Esophagus muscularis mucosa (tissue), 4 donors: ENCODE data around the gene CSRNP3. TPM values are rescaled to one million over a fixed set of nuclear protein-coding genes. Genes with fewer than 3 reads are reported as not detected.

Source experiments
- DNase-seq: peaks from one replicate; pipeline ENCODE4 v3.0.0-alpha.2; 2017; ENCODE audit errors: extremely low spot score
- H3K27ac ChIP-seq, 4 donors: fragments of 200-600 bp; sonication (generic); replicated peaks in 1 of 4; 1 replicate in 3 of 4; 2 replicates in 1 of 4; pipeline ENCODE4 v1.5.1; 2016 to 2019; ENCODE audit warnings: mild to moderate bottlenecking in 1 of 4
- H3K27me3 ChIP-seq, 4 donors: fragments of 200-600 bp; sonication (generic); one replicate each; pipeline versions ENCODE4 v1.5.1 to v1.6.0; 2016 to 2019
- H3K36me3 ChIP-seq, 4 donors: fragments of 200-600 bp; sonication (generic); one replicate each; pipeline ENCODE4 v1.5.1; 2016 to 2019
- H3K4me1 ChIP-seq, 4 donors: fragments of 200-600 bp; sonication (generic); one replicate each; pipeline ENCODE4 v1.5.1; 2016 to 2019
- H3K4me3 ChIP-seq, 4 donors: fragments of 200-600 bp; sonication (generic); 1 replicate in 2 of 4; 2 replicates in 2 of 4; pipeline ENCODE4 v1.5.1; 2016 to 2019; ENCODE audit warnings: mild to moderate bottlenecking in 4 of 4, moderate library complexity in 1 of 4
- H3K9me3 ChIP-seq, 4 donors: fragments of 200-600 bp; sonication (generic); 1 replicate in 3 of 4; 2 replicates in 1 of 4; pipeline ENCODE4 v1.5.1; 2016 to 2019
- EP300 ChIP-seq: sonication (generic); formaldehyde crosslinking; IDR thresholded peaks from one replicate; pipeline ENCODE4 v1.6.1; 2017; ENCODE audit warnings: antibody characterized with exemption
- POLR2A ChIP-seq: fragments of 450-650 bp; IDR thresholded peaks from one replicate; pipeline ENCODE4 v1.6.1; 2017; ENCODE audit warnings: antibody characterized with exemption, moderate library complexity, mild to moderate bottlenecking, low read depth
- POLR2AphosphoS5 ChIP-seq, 2 donors: sonication (generic); formaldehyde crosslinking; IDR thresholded peaks; one replicate each; pipeline ENCODE4 v1.6.1; 2017; ENCODE audit warnings: antibody characterized with exemption in 2 of 2
- WGBS: methylation state at CpG from one replicate; pipeline ENCODE4 v1.1.5; 2018; 5-methylcytosine and 5-hydroxymethylcytosine counted together
- intact Hi-C: fragments of 100-400 bp; cut with DNase I; formaldehyde crosslinking; loops from one replicate; pipeline ENCODE4 v1.15.1; 2023
- total RNA-seq, 4 donors: library from RNA; depleted of rRNA; stranded (reverse); fragments of >200 nt; gene quantifications; one replicate each; pipeline versions ENCODE4 v1.1.0 to v1.2.1, GENCODE V29; 2016
- TF ChIP-seq, protein P1 (sequence below), 3 experiments: fragments of 200-600 bp in 2 of 3; fragments of 450-650 bp in 1 of 3; sonication (generic) in 2 of 3; IDR thresholded peaks; one replicate each; pipeline ENCODE4 v1.5.1; 2017 to 2019; ENCODE audit warnings: antibody characterized with exemption in 3 of 3, mild to moderate bottlenecking in 2 of 3, moderate library complexity in 1 of 3

CSRNP3 gene
- total RNA-seq, 4 donors from 2014 or later: 1.8 to 4.4 (median 2.4) TPM

DNA sequence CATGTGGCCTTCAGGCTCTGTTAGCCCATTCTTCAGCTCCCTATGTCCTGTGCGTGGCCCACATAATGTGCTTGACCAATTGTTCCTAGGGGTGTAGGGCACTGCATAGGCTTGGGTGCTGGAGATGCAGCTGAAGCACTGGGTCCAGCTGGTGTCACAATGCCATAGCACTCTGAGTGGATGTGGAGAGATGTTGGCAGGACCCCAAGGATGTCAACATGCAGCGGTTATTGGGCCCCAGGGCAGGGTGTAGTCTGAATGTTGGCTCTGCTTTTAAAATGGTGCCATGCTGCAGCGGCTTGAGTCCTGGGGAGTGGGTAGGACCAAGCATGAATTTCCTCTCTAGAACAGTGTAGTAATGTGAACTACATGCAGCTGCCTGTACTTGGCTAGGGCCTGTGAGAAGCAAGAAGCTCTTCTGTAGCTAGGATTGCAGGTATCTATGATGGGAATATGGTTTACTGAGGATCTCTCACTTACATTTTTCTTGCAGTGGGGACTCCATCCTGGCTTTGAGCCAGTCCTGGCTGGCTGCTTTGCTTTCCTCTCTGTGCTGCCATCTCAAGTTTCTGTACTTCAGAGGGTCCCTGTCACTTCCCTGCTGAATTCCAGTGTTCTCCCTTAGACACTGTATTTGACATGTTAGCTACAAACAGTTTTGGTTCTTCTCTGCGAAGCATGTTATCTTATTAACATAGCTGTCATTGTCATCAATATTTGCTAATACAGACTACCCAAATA, 148.4 kb downstream of the CSRNP3 start:
- Histone ChIP-seq H3K4me1 (no peaks in the 10 kb centered on the region), H3K9me3 (no peaks in the 10 kb centered on the region), H3K27me3 (no peaks in the 10 kb centered on the region), H3K36me3 (no peaks in the 10 kb centered on the region), H3K4me3 (no peak overlapping the region), H3K27ac (no peak overlapping the region)
- WGBS: 100% methylated on average over 4 of the region's 4 CpGs
- DNase-seq: no peak
- no peak for TF ChIP-seq EP300
- TF ChIP-seq POLR2A: no peak
- no peak for TF ChIP-seq POLR2AphosphoS5 (IDR thresholded peaks at IDR 0.05)
- TF ChIP-seq, protein P1, sequence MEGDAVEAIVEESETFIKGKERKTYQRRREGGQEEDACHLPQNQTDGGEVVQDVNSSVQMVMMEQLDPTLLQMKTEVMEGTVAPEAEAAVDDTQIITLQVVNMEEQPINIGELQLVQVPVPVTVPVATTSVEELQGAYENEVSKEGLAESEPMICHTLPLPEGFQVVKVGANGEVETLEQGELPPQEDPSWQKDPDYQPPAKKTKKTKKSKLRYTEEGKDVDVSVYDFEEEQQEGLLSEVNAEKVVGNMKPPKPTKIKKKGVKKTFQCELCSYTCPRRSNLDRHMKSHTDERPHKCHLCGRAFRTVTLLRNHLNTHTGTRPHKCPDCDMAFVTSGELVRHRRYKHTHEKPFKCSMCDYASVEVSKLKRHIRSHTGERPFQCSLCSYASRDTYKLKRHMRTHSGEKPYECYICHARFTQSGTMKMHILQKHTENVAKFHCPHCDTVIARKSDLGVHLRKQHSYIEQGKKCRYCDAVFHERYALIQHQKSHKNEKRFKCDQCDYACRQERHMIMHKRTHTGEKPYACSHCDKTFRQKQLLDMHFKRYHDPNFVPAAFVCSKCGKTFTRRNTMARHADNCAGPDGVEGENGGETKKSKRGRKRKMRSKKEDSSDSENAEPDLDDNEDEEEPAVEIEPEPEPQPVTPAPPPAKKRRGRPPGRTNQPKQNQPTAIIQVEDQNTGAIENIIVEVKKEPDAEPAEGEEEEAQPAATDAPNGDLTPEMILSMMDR (IDR thresholded peaks at IDR 0.05): no peak
- intact Hi-C loops: no loop called here

DNA sequence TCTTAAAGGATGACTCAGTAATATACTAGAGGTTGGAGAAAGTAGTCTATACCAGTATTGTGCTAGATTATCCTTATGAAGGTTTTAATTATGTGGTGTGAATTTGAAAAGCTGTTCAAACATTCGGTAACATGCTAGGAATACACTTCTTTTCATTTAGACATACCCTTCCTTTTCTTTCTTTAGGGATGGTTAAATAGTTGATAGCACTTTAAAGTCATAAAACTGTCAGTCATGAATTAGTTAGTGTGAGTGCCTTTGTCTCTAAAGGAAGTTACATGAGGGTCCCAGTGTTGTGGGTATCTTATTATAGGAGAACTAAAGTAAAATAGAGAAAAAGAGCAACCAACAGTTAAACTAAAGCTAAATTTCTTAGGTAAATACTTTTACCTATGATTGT, 149.3 kb downstream of the CSRNP3 start:
- 90% methylated on average over 1 of the region's 1 CpG for WGBS
- Histone ChIP-seq H3K4me1 (no peaks in the 10 kb centered on the region), H3K4me3 (no peak overlapping the region), H3K36me3 (no peaks in the 10 kb centered on the region), H3K9me3 (no peaks in the 10 kb centered on the region), H3K27me3 (no peaks in the 10 kb centered on the region), H3K27ac (no peak overlapping the region)
- intact Hi-C loops: no loop called here
- TF ChIP-seq POLR2AphosphoS5 (IDR thresholded peaks at IDR 0.05) (no peak), EP300 (no peak), POLR2A (no peak)
- TF ChIP-seq, protein P1 (IDR thresholded peaks at IDR 0.05): no peak
- no peak for DNase-seq

- TF ChIP-seq EP300 (no peak), POLR2A (no peak), POLR2AphosphoS5 (IDR thresholded peaks at IDR 0.05) (no peak)
- TF ChIP-seq, protein P1 (IDR thresholded peaks at IDR 0.05): no peak
- Histone ChIP-seq H3K27me3 (no peaks in the 10 kb centered on the region), H3K36me3 (no peaks in the 10 kb centered on the region), H3K4me1 (no peaks in the 10 kb centered on the region), H3K9me3 (no peaks in the 10 kb centered on the region), H3K27ac (no peak overlapping the region), H3K4me3 (no peak overlapping the region)
- 69% methylated on average over 5 of the region's 5 CpGs for WGBS
- intact Hi-C loops: no loop called here
- no peak for DNase-seq
These were observed 151.6 kb downstream of the CSRNP3 start for GRCh38 chr2:165621086-165621560.

- DNase-seq: no peak
- H3K9me3 ChIP-seq: no peaks in the 10 kb centered on the region
- H3K27me3 ChIP-seq: no peaks in the 10 kb centered on the region
- 96% methylated on average over 10 of the region's 10 CpGs for WGBS
- TF ChIP-seq POLR2AphosphoS5 (IDR thresholded peaks at IDR 0.05): no peak
- no peaks in the 10 kb centered on the region for H3K36me3 ChIP-seq
- no peak overlapping the region for H3K4me3 ChIP-seq
- H3K4me1 ChIP-seq: no peaks in the 10 kb centered on the region
- intact Hi-C loops: no loop called here
- no peak overlapping the region for H3K27ac ChIP-seq
These were observed 153.7 kb downstream of the CSRNP3 start for GRCh38 chr2:165623161-165623560.

DNA sequence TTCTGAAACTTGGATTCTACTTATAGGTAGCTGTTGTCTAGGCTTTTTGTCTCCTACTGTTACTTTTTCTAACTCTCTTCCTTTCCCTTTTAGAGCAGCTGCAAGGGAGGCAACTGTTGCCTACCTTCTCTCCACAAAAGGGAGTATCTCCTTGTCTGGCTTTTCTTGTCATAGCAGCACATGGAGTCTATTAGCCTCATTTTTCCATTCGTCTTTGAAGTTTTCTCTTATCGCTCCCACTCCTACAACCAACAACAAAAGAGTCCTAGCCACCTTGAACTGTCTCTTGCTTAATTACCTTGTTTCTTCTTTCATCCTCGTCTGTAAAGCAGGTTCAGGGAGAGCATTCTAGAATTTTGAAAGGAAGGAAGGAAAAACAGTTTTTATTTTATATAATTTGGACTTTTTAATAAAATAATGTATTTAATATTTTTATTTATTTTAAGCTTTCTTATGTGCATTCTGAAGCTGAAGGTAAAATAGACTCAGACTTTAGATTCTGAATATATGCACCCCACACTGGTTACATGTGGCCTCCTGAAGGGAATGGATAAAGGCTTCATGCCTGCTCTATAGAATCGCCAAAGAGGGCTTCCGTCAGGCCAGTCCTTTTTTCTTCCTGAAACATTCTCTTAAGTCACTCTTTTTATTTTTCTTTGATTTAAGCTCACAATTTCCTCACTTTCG, 154.4 kb downstream of the CSRNP3 start:
- TF ChIP-seq, protein P1 (IDR thresholded peaks at IDR 0.05): no peak
- TF ChIP-seq EP300 (no peak), POLR2A (no peak), POLR2AphosphoS5 (IDR thresholded peaks at IDR 0.05) (no peak)
- Histone ChIP-seq H3K27me3 (no peaks in the 10 kb centered on the region), H3K36me3 (no peaks in the 10 kb centered on the region), H3K4me1 (no peaks in the 10 kb centered on the region), H3K4me3 (no peak overlapping the region), H3K27ac (no peak overlapping the region), H3K9me3 (no peaks in the 10 kb centered on the region)
- WGBS: 91% methylated on average over 6 of the region's 6 CpGs
- DNase-seq: no peak
- intact Hi-C loops: no loop called here
